Transverse colon (tissue), 4 donors: ENCODE data around the gene STRA8.

Source experiments
- CTCF ChIP-seq, 5 experiments: fragments of 200-600 bp in 3 of 5; fragments of 450-650 bp in 2 of 5; sonication (generic) in 3 of 5; IDR thresholded peaks; 1 replicate in 2 of 5; 2 replicates in 3 of 5; pipeline ENCODE4 v1.5.1; 2016 to 2017; ENCODE audit warnings: antibody characterized with exemption in 5 of 5, inconsistent platforms in 3 of 5, mild to moderate bottlenecking in 2 of 5, moderate library complexity in 1 of 5
- EP300 ChIP-seq: sonication (generic); formaldehyde crosslinking; IDR thresholded peaks from one replicate; pipeline ENCODE4 v1.6.1; 2017; ENCODE audit warnings: antibody characterized with exemption, low read depth
- POLR2AphosphoS5 ChIP-seq, 3 donors: sonication (generic); formaldehyde crosslinking; IDR thresholded peaks; one replicate each; pipeline ENCODE4 v1.6.1; 2016; ENCODE audit warnings: antibody characterized with exemption in 3 of 3

- TF ChIP-seq CTCF (IDR thresholded peaks at IDR 0.05) (no peak), POLR2AphosphoS5 (IDR thresholded peaks at IDR 0.05) (no peak), EP300 (no peak)
These were observed 32.8 kb upstream of the STRA8 start for GRCh38 chr7:135200821-135201331.
